Measurements from ENCODE around the gene FOXJ2.

Gene FOXJ2

DNA sequence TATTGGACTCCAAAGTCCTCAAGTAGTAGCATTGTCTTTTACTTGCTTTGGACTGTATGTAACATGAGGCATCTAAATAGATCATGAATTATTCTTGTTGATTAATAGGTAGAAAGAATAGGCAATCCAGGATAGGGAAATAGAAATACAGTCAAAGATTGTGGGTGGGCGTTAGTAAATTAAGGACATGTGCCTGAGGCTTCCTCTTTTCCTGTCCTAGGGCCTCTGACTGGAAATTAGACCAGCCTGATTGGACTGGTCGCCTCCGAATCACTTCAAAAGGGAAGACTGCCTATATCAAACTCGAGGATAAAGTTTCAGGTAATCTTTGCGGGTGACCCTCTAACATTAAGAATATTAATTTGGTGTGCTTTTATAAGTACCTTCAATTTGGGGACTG, 57.2 kb downstream of the FOXJ2 start:
- TF ChIP-seq POLR2A (IDR thresholded peaks at IDR 0.05; ENCODE audit: low read depth, low read length) = no peak
- DNase-seq (ENCODE audit: insufficient read length, low spot score) (no peak), FAIRE-seq (no peak)

- no peak for TF ChIP-seq POLR2A (IDR thresholded peaks at IDR 0.05; ENCODE audit: low read depth, low read length)
- no peak for FAIRE-seq
Measured at GRCh38 chr12:8093291-8093690, 60.8 kb downstream of the FOXJ2 start.

DNA sequence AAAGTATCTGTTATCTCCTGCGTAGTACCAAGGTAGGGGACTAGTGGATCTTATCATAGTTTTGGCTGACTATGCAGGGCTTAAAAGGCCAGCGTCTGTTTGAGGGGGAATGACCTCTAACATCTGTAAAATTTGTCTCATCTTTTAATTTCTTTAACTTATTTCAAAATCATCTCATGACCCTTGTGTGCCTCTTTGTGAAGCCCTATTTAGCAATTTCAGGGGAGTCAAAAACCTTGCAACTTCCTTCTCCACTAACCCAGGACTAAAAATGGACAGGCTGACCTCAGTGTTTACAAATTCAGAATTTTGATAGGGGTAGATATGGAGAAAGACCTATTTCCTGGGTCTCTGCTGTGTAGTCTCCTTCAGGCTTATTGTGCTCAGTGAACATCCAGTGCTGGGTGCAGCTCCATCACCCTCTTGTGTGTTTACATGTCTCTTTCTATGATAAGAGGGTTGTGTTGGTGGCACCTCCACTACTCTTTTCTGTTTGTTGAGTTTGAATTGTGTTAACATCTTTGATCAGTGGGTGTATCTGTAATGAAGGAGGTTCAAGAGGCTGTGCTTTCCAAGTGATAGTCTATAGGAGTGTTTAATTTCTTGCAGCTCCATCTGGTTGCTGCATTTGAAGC, 63.9 kb downstream of the FOXJ2 start:
- no peak for FAIRE-seq

More at GRCh38 chr12:8093291-8093690, 60.8 kb downstream of the FOXJ2 start:
- DNase-seq (ENCODE audit: insufficient read length, low spot score) = no peak

DNA sequence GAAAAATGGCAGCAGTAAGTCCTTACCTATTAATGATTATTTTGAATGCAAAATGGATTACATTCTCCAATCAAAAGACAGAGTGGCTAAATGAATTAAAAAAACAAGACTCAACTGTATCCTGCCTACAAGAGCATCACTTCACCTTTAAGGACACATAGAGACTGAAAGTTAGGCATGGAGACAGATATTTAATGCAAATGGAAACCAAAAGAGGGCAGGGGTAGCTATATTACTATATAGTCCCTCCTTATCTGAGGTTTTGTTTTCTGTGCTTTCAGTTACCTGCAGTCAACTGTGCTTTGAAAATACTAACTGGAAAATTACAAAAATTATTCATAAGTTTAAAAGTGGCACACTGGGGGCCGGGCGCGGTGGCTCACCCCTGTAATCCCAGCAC, 66.7 kb downstream of the FOXJ2 start:
- FAIRE-seq = no peak
- no peak for DNase-seq (ENCODE audit: insufficient read length, low spot score)
- no peak for TF ChIP-seq POLR2A (IDR thresholded peaks at IDR 0.05; ENCODE audit: low read depth, low read length)

More for the DNA sequence above, 63.9 kb downstream of the FOXJ2 start:
- DNase-seq (ENCODE audit: insufficient read length, low spot score) = no peak
- no peak for TF ChIP-seq POLR2A (IDR thresholded peaks at IDR 0.05; ENCODE audit: low read depth, low read length)
